Neural cell (in vitro differentiated cells): ENCODE measurements around the gene LRRC37A3.
"Not testable (repeated sequence)": the region's sequence is repeated elsewhere in the genome, so short reads cannot be mapped to it uniquely, and the experiment has no call there.

Experiments
- EP300 ChIP-seq: fragments of 450-650 bp; conservative IDR thresholded peaks from 2 replicates; pipeline ENCODE4 v1.6.1; 2014; ENCODE audit warnings: antibody characterized with exemption, mild to moderate bottlenecking, moderate library complexity; ENCODE audit not compliant: poor library complexity, severe bottlenecking
- EZH2 ChIP-seq: fragments of 200-600, 300-800 bp; shearing (Covaris generic), sonication (generic); IDR thresholded peaks from 2 replicates; pipeline ENCODE4 v1.6.1; 2014; ENCODE audit warnings: antibody characterized with exemption, low read length, borderline replicate concordance, mild to moderate bottlenecking; ENCODE audit not compliant: insufficient read depth, poor library complexity, severe bottlenecking
- MXI1 ChIP-seq: fragments of 450-650 bp; conservative IDR thresholded peaks from 2 replicates; pipeline ENCODE4 v1.6.1; 2014; ENCODE audit warnings: antibody characterized with exemption, mild to moderate bottlenecking; ENCODE audit not compliant: poor library complexity, severe bottlenecking
- POLR2AphosphoS5 ChIP-seq: IDR thresholded peaks from 2 replicates; pipeline ENCODE4 v1.6.1; 2012
- RAD21 ChIP-seq: fragments of 450-650 bp; conservative IDR thresholded peaks from 2 replicates; pipeline ENCODE4 v1.6.1; 2014; ENCODE audit warnings: antibody characterized with exemption, mild to moderate bottlenecking, moderate library complexity
- SMC3 ChIP-seq: fragments of 450-650 bp; conservative IDR thresholded peaks from 2 replicates; pipeline ENCODE4 v1.6.1; 2014; ENCODE audit warnings: antibody characterized with exemption, mild to moderate bottlenecking, moderate library complexity; ENCODE audit not compliant: poor library complexity
- TAF1 ChIP-seq: IDR thresholded peaks from 2 replicates; pipeline ENCODE4 v1.6.1; 2012; ENCODE audit warnings: low read depth
- TF ChIP-seq, protein P1 (sequence below): fragments of 450-650 bp; IDR thresholded peaks from 2 replicates; pipeline ENCODE4 v1.5.1; 2014; ENCODE audit warnings: antibody characterized with exemption, mild to moderate bottlenecking, moderate library complexity; ENCODE audit not compliant: poor library complexity, severe bottlenecking
- TF ChIP-seq, protein P2 (sequence below): IDR thresholded peaks from 2 replicates; pipeline ENCODE4 v1.6.1; 2012; ENCODE audit warnings: borderline replicate concordance

DNA sequence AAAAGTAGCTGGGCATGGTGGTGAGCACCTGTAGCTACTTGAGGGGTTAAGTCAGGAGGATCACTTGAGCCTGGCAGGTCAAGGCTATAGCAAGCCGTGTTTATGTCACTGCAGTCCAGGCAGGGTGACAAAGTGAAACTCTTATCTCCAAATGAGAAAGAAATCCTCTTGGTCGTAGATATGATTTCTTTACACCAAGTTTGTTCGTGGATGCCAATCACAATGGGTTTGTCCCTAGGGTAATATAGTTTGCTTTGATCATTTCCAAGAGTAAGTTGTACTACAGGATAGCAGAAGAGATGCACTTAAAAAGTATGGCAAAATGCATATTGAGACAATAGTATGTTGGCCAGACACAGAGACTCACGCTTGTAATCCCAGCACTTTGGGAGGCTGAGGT lies 6.0 kb upstream of the LRRC37A3 start:
- not testable (repeated sequence) for TF ChIP-seq TAF1, EZH2, EP300, POLR2AphosphoS5, SMC3, MXI1, RAD21
- TF ChIP-seq, protein P1, sequence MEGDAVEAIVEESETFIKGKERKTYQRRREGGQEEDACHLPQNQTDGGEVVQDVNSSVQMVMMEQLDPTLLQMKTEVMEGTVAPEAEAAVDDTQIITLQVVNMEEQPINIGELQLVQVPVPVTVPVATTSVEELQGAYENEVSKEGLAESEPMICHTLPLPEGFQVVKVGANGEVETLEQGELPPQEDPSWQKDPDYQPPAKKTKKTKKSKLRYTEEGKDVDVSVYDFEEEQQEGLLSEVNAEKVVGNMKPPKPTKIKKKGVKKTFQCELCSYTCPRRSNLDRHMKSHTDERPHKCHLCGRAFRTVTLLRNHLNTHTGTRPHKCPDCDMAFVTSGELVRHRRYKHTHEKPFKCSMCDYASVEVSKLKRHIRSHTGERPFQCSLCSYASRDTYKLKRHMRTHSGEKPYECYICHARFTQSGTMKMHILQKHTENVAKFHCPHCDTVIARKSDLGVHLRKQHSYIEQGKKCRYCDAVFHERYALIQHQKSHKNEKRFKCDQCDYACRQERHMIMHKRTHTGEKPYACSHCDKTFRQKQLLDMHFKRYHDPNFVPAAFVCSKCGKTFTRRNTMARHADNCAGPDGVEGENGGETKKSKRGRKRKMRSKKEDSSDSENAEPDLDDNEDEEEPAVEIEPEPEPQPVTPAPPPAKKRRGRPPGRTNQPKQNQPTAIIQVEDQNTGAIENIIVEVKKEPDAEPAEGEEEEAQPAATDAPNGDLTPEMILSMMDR = not testable (repeated sequence)
- TF ChIP-seq, protein P2, sequence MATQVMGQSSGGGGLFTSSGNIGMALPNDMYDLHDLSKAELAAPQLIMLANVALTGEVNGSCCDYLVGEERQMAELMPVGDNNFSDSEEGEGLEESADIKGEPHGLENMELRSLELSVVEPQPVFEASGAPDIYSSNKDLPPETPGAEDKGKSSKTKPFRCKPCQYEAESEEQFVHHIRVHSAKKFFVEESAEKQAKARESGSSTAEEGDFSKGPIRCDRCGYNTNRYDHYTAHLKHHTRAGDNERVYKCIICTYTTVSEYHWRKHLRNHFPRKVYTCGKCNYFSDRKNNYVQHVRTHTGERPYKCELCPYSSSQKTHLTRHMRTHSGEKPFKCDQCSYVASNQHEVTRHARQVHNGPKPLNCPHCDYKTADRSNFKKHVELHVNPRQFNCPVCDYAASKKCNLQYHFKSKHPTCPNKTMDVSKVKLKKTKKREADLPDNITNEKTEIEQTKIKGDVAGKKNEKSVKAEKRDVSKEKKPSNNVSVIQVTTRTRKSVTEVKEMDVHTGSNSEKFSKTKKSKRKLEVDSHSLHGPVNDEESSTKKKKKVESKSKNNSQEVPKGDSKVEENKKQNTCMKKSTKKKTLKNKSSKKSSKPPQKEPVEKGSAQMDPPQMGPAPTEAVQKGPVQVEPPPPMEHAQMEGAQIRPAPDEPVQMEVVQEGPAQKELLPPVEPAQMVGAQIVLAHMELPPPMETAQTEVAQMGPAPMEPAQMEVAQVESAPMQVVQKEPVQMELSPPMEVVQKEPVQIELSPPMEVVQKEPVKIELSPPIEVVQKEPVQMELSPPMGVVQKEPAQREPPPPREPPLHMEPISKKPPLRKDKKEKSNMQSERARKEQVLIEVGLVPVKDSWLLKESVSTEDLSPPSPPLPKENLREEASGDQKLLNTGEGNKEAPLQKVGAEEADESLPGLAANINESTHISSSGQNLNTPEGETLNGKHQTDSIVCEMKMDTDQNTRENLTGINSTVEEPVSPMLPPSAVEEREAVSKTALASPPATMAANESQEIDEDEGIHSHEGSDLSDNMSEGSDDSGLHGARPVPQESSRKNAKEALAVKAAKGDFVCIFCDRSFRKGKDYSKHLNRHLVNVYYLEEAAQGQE = not testable (repeated sequence)
